ENCODE results near the gene CNR2. TPM values are rescaled to one million over a fixed set of nuclear protein-coding genes. Genes with fewer than 3 reads are reported as not detected.
"Not testable (repeated sequence)": the region's sequence is repeated elsewhere in the genome, so short reads cannot be mapped to it uniquely, and the experiment has no call there.

CNR2 gene
- total RNA-seq, 1 donor from 2014 or later, result not detected

- DNase-seq (ENCODE audit: low spot score, unreplicated experiment), result no peak
- Mint-ChIP-seq H3K4me1 (ENCODE audit: low read depth) (no peaks in the 10 kb centered on the region), H3K27me3 (peaks cover 5% of the 10 kb centered on the region), H3K9me3 (ENCODE audit: low read depth) (no peaks in the 10 kb centered on the region), H3K27ac (no peak overlapping the region), H3K36me3 (ENCODE audit: insufficient read depth) (peaks cover 24% of the 10 kb centered on the region), H3K4me3 (ENCODE audit: low read depth) (no peak overlapping the region)
- TF ChIP-seq CTCF (IDR thresholded peaks at IDR 0.05; ENCODE audit: unreplicated experiment), result no peak
Measured at GRCh38 chr1:23843644-23844043, 69.5 kb downstream of the CNR2 start.

GRCh38 chr1:23838401-23838866, 74.7 kb downstream of the CNR2 start:
- Mint-ChIP-seq H3K36me3 (ENCODE audit: insufficient read depth) (no peaks in the 10 kb centered on the region), H3K27ac (no peak overlapping the region), H3K4me1 (ENCODE audit: low read depth) (peaks cover 2% of the 10 kb centered on the region), H3K9me3 (ENCODE audit: low read depth) (no peaks in the 10 kb centered on the region), H3K4me3 (ENCODE audit: low read depth) (peak overlapping the region; percentile 67), H3K27me3 (peaks cover 25% of the 10 kb centered on the region)
- no peak for TF ChIP-seq CTCF (IDR thresholded peaks at IDR 0.05; ENCODE audit: unreplicated experiment)
- DNase-seq (ENCODE audit: low spot score, unreplicated experiment), result peak; percentile 26

GRCh38 chr1:23837908-23838307, 75.3 kb downstream of the CNR2 start:
- Mint-ChIP-seq H3K27me3 (peaks cover 25% of the 10 kb centered on the region), H3K36me3 (ENCODE audit: insufficient read depth) (no peaks in the 10 kb centered on the region), H3K4me1 (ENCODE audit: low read depth) (peaks cover 2% of the 10 kb centered on the region), H3K27ac (no peak overlapping the region), H3K4me3 (ENCODE audit: low read depth) (no peak overlapping the region), H3K9me3 (ENCODE audit: low read depth) (no peaks in the 10 kb centered on the region)
- no peak for DNase-seq (ENCODE audit: low spot score, unreplicated experiment)
- TF ChIP-seq CTCF (IDR thresholded peaks at IDR 0.05; ENCODE audit: unreplicated experiment), result no peak

GRCh38 chr1:23836037-23836436, 77.1 kb downstream of the CNR2 start:
- Mint-ChIP-seq H3K27ac (no peak overlapping the region), H3K27me3 (peaks cover 20% of the 10 kb centered on the region), H3K36me3 (ENCODE audit: insufficient read depth) (no peaks in the 10 kb centered on the region), H3K9me3 (ENCODE audit: low read depth) (no peaks in the 10 kb centered on the region), H3K4me3 (ENCODE audit: low read depth) (no peak overlapping the region), H3K4me1 (ENCODE audit: low read depth) (peaks cover 2% of the 10 kb centered on the region)
- DNase-seq (ENCODE audit: low spot score, unreplicated experiment), result no peak
- TF ChIP-seq CTCF (IDR thresholded peaks at IDR 0.05; ENCODE audit: unreplicated experiment), result no peak

- not testable (repeated sequence) for H3K27ac Mint-ChIP-seq; H3K4me3 Mint-ChIP-seq (ENCODE audit: low read depth); H3K36me3 Mint-ChIP-seq (ENCODE audit: insufficient read depth); H3K4me1 Mint-ChIP-seq (ENCODE audit: low read depth); H3K9me3 Mint-ChIP-seq (ENCODE audit: low read depth); DNase-seq (ENCODE audit: low spot score, unreplicated experiment)
- H3K27me3 Mint-ChIP-seq, result peaks cover 20% of the 10 kb centered on the region
Measured at GRCh38 chr1:23834156-23834555, 79.0 kb downstream of the CNR2 start.

- TF ChIP-seq CTCF (IDR thresholded peaks at IDR 0.05; ENCODE audit: unreplicated experiment), result no peak
- H3K4me3 Mint-ChIP-seq (ENCODE audit: low read depth), result no peak overlapping the region
Measured at GRCh38 chr1:23827717-23828116, 85.4 kb downstream of the CNR2 start.

GRCh38 chr1:23826590-23826989, 86.6 kb downstream of the CNR2 start:
- H3K4me1 Mint-ChIP-seq (ENCODE audit: low read depth); H3K27me3 Mint-ChIP-seq; H3K36me3 Mint-ChIP-seq (ENCODE audit: insufficient read depth); H3K27ac Mint-ChIP-seq; DNase-seq (ENCODE audit: low spot score, unreplicated experiment); H3K9me3 Mint-ChIP-seq (ENCODE audit: low read depth): not testable (repeated sequence)
- H3K4me3 Mint-ChIP-seq (ENCODE audit: low read depth), result peak overlapping the region; percentile 33

More at GRCh38 chr1:23827717-23828116, 85.4 kb downstream of the CNR2 start:
- Mint-ChIP-seq H3K9me3 (ENCODE audit: low read depth) (no peaks in the 10 kb centered on the region), H3K36me3 (ENCODE audit: insufficient read depth) (no peaks in the 10 kb centered on the region), H3K27me3 (no peaks in the 10 kb centered on the region), H3K4me1 (ENCODE audit: low read depth) (peaks cover 5% of the 10 kb centered on the region), H3K27ac (peak overlapping the region; percentile 7)
- no peak for DNase-seq (ENCODE audit: low spot score, unreplicated experiment)

All from progenitor cell of endocrine pancreas (in vitro differentiated cells).